C4-2B (cell line): ENCODE measurements around the gene SAP30BP.

Experiments used
- CTCF ChIP-seq: fragments of 450-650 bp; conservative IDR thresholded peaks from 2 replicates; pipeline ENCODE4 v1.5.1; 2017; ENCODE audit warnings: mild to moderate bottlenecking
- ZFX ChIP-seq: fragments of 450-650 bp; IDR thresholded peaks from 2 replicates; pipeline ENCODE4 v1.6.1; 2017

- no peak for TF ChIP-seq CTCF
- no peak for TF ChIP-seq ZFX
Measured at GRCh38 chr17:75742337-75742736, 75.2 kb downstream of the SAP30BP start.
